WERI-Rb-1 (cell line): ENCODE data around the gene EHD1.

ENCODE experiments used
- DNase-seq: peaks from one replicate; pipeline ENCODE4 v3.0.0-alpha.2; 2020
- H3K27ac ChIP-seq: fragments of 250-450 bp; sonication (Bioruptor Pico); 2 replicates; pipeline ENCODE4 v1.5.1; 2020; ENCODE audit warnings: mild to moderate bottlenecking, moderate library complexity
- H3K27me3 ChIP-seq: fragments of 250-450 bp; sonication (Bioruptor Pico); 2 replicates; pipeline ENCODE4 v1.5.1; 2021; ENCODE audit warnings: mild to moderate bottlenecking, low read depth, moderate library complexity; ENCODE audit not compliant: insufficient read depth, severe bottlenecking
- H3K36me3 ChIP-seq: fragments of 250-450 bp; sonication (Bioruptor Pico); 2 replicates; pipeline ENCODE4 v1.5.1; 2020; ENCODE audit warnings: mild to moderate bottlenecking, moderate library complexity
- H3K4me3 ChIP-seq: 2 replicates; pipeline ENCODE4 v1.5.1; 2011; ENCODE audit warnings: low read depth, mild to moderate bottlenecking, control low read depth, low read length
- H3K9me3 ChIP-seq: fragments of 250-450 bp; sonication (Bioruptor Pico); 2 replicates; pipeline ENCODE4 v1.5.1; 2021; ENCODE audit warnings: mild to moderate bottlenecking, moderate library complexity; ENCODE audit not compliant: severe bottlenecking
- CTCF ChIP-seq: IDR thresholded peaks from 2 replicates; pipeline ENCODE4 v1.5.1; 2011; ENCODE audit warnings: low read depth, mild to moderate bottlenecking, control low read depth, inconsistent platforms, low read length

EHD1 gene

GRCh38 chr11:64908766-64909165 lies 30.3 kb upstream of the EHD1 start:
- Histone ChIP-seq H3K27ac (no peak overlapping the region), H3K36me3 (peaks cover 67% of the 10 kb centered on the region), H3K9me3 (no peaks in the 10 kb centered on the region), H3K27me3 (no peaks in the 10 kb centered on the region), H3K4me3 (no peak overlapping the region)
- TF ChIP-seq CTCF = no peak
- DNase-seq = no peak

GRCh38 chr11:64906314-64906635 lies 27.9 kb upstream of the EHD1 start:
- peaks cover 46% of the 10 kb centered on the region for H3K36me3 ChIP-seq
- H3K27me3 ChIP-seq = no peaks in the 10 kb centered on the region
- no peak for TF ChIP-seq CTCF
- no peak overlapping the region for H3K27ac ChIP-seq
- no peak overlapping the region for H3K4me3 ChIP-seq
- no peaks in the 10 kb centered on the region for H3K9me3 ChIP-seq
- no peak for DNase-seq

GRCh38 chr11:64905516-64906313 lies 27.3 kb upstream of the EHD1 start:
- Histone ChIP-seq H3K27ac (no peak overlapping the region), H3K27me3 (no peaks in the 10 kb centered on the region), H3K36me3 (peaks cover 40% of the 10 kb centered on the region), H3K9me3 (no peaks in the 10 kb centered on the region), H3K4me3 (no peak overlapping the region)
- no peak for DNase-seq
- TF ChIP-seq CTCF = no peak

DNA sequence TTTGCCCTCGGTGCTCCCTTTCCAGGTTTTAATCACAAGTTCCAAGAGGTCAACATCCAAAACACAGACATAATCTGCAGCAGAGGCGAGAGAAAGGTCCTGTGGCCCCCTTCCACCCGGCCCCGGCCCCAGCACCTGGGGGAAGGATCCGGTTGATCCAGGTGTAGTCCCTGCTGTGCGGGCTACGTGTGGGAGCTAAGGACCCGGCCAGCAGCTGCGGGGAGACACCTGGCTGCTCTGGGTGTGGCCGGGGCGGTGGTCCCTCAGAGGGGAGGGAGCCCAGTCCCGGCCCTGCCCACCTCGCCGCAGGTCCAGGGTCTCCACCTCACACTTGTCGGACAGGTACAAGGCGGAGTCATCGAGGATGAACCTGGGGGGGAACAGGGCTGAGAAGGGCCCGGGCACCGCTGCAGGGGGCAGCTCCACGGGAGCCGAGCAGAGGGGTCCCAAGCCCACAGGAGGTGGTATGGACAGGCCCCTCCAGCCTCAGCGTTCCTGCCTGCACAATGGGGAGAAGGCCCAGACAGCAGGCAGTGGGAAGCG lies 24.9 kb upstream of the EHD1 start:
- no peaks in the 10 kb centered on the region for H3K9me3 ChIP-seq
- TF ChIP-seq CTCF = no peak
- DNase-seq = no peak
- peaks cover 26% of the 10 kb centered on the region for H3K36me3 ChIP-seq
- H3K27ac ChIP-seq = no peak overlapping the region
- H3K27me3 ChIP-seq = no peaks in the 10 kb centered on the region
- no peak overlapping the region for H3K4me3 ChIP-seq

GRCh38 chr11:64902102-64902900 lies 23.9 kb upstream of the EHD1 start:
- no peak for DNase-seq
- Histone ChIP-seq H3K27me3 (no peaks in the 10 kb centered on the region), H3K27ac (no peak overlapping the region), H3K9me3 (no peaks in the 10 kb centered on the region), H3K4me3 (no peak overlapping the region), H3K36me3 (peaks cover 24% of the 10 kb centered on the region)
- TF ChIP-seq CTCF = no peak
